ENCODE data around the gene BRD7. TPM values are rescaled to one million over a fixed set of nuclear protein-coding genes. Genes with fewer than 3 reads are reported as not detected.

The BRD7 gene
- total and polyA plus RNA-seq, 2 donors, result 45.9 to 48.1 TPM

- no peak overlapping the region for H3K4me3 ChIP-seq (ENCODE audit: low read depth, low read length)
- H3K36me3 ChIP-seq (ENCODE audit: insufficient read depth), result no peaks in the 10 kb centered on the region
- no peak overlapping the region for H3K27ac ChIP-seq (ENCODE audit: low read depth)
- 84% methylated on average over 8 of the region's 8 CpGs for WGBS
- H3K4me1 ChIP-seq (ENCODE audit: insufficient read depth), result no peaks in the 10 kb centered on the region
- DNase-seq (ENCODE audit: extremely low spot score), result no peak
Observed at GRCh38 chr16:50267151-50267631, 101.6 kb downstream of the BRD7 start.

GRCh38 chr16:50266337-50267091 is 102.3 kb downstream of the BRD7 start, which contains the start of gene ADCY7:
Gene ADCY7 (plus strand): TSS chr16:50266551. CDS start chr16:50288180, 21,629 bp downstream.
- Histone ChIP-seq H3K36me3 (ENCODE audit: insufficient read depth) (no peaks in the 10 kb centered on the region), H3K4me3 (ENCODE audit: low read depth, low read length) (peak within 1 kb of the TSS; percentile 16), H3K27ac (ENCODE audit: low read depth) (peak within 1 kb of the TSS; percentile 43), H3K4me1 (ENCODE audit: insufficient read depth) (no peaks in the 10 kb centered on the region)
- DNase-seq (ENCODE audit: extremely low spot score), result peak; percentile 15
- WGBS, result 28% methylated on average over 25 of the region's 25 CpGs

Small RNAs within 50 kb of the gene (small RNA-seq; reads per million reads assigned to genes)
- not detected for gene MIR6771

Other genes with a start within 250 kb of the BRD7 start
- 19.4 TPM for gene TENT4B, start 215.7 kb downstream of the BRD7 start, total RNA-seq
- 9.0 TPM for gene TENT4B, start 215.7 kb downstream of the BRD7 start, polyA plus RNA-seq
- gene ADCY7, start 102.4 kb downstream of the BRD7 start, total RNA-seq, result 14.2 TPM
- gene ADCY7, start 102.4 kb downstream of the BRD7 start, polyA plus RNA-seq, result 8.9 TPM
- gene NKD1, start 179.4 kb upstream of the BRD7 start, total RNA-seq, result 6.2 TPM
- 5.9 TPM for gene NKD1, start 179.4 kb upstream of the BRD7 start, polyA plus RNA-seq